NT2/D1 (cell line): ENCODE measurements around the gene C10orf95.

Source experiments
- DNase-seq: peaks from one replicate; pipeline ENCODE4 v3.0.0-alpha.2; 2011; ENCODE audit warnings: low read depth, low spot score
- H3K27me3 ChIP-seq: 2 replicates; pipeline ENCODE4 v1.6.0; 2011; ENCODE audit warnings: mild to moderate bottlenecking; ENCODE audit not compliant: insufficient read length, insufficient read depth
- H3K36me3 ChIP-seq: 2 replicates; pipeline ENCODE4 v1.6.1; 2011; ENCODE audit warnings: mild to moderate bottlenecking, low read length, mixed read lengths; ENCODE audit not compliant: insufficient read depth, insufficient read length
- H3K4me1 ChIP-seq: 2 replicates; pipeline ENCODE4 v1.5.1; 2011; ENCODE audit not compliant: insufficient read depth, insufficient read length
- H3K4me3 ChIP-seq: 2 replicates; pipeline ENCODE4 v1.5.1; 2011; ENCODE audit warnings: low read depth; ENCODE audit not compliant: insufficient read length
- H3K9ac ChIP-seq: 2 replicates; pipeline ENCODE4 v1.6.0; 2011; ENCODE audit warnings: low read depth; ENCODE audit not compliant: insufficient read length
- H3K9me3 ChIP-seq: 2 replicates; pipeline ENCODE4 v1.5.1; 2011; ENCODE audit warnings: mild to moderate bottlenecking, low read length; ENCODE audit not compliant: insufficient read depth
- SUZ12 ChIP-seq: IDR thresholded peaks from 2 replicates; pipeline ENCODE4 v1.6.1; 2011; ENCODE audit not compliant: insufficient read length, insufficient read depth; ENCODE audit errors: extremely low read depth
- YY1 ChIP-seq: IDR thresholded peaks from 2 replicates; pipeline ENCODE4 v1.6.1; 2011; ENCODE audit not compliant: insufficient read length, insufficient read depth
- ZNF274 ChIP-seq: IDR thresholded peaks from 2 replicates; pipeline ENCODE4 v1.6.1; 2011; ENCODE audit warnings: mild to moderate bottlenecking, low read depth, low read length

C10orf95 gene

GRCh38 chr10:102406815-102407214 is 44.5 kb downstream of the C10orf95 start:
- no peak overlapping the region for H3K4me3 ChIP-seq
- peaks cover 18% of the 10 kb centered on the region for H3K4me1 ChIP-seq
- H3K9ac ChIP-seq: no peak overlapping the region
- H3K9me3 ChIP-seq: no peaks in the 10 kb centered on the region
- H3K27me3 ChIP-seq: peaks cover 45% of the 10 kb centered on the region
- H3K36me3 ChIP-seq: peaks cover 25% of the 10 kb centered on the region
- TF ChIP-seq SUZ12 (no peak), ZNF274 (no peak), YY1 (no peak)
- no peak for DNase-seq

GRCh38 chr10:102405632-102406031 is 45.7 kb downstream of the C10orf95 start:
- no peak for DNase-seq
- no peaks in the 10 kb centered on the region for H3K9me3 ChIP-seq
- no peak overlapping the region for H3K4me3 ChIP-seq
- no peak overlapping the region for H3K9ac ChIP-seq
- peaks cover 22% of the 10 kb centered on the region for H3K4me1 ChIP-seq
- TF ChIP-seq YY1 (no peak), SUZ12 (no peak), ZNF274 (no peak)
- peaks cover 33% of the 10 kb centered on the region for H3K27me3 ChIP-seq
- peaks cover 37% of the 10 kb centered on the region for H3K36me3 ChIP-seq

GRCh38 chr10:102405108-102405571 is 46.2 kb downstream of the C10orf95 start:
- Histone ChIP-seq H3K9me3 (no peaks in the 10 kb centered on the region), H3K4me1 (peaks cover 25% of the 10 kb centered on the region), H3K36me3 (peaks cover 41% of the 10 kb centered on the region), H3K4me3 (no peak overlapping the region), H3K27me3 (peaks cover 28% of the 10 kb centered on the region), H3K9ac (no peak overlapping the region)
- DNase-seq: no peak
- TF ChIP-seq ZNF274 (no peak), SUZ12 (no peak), YY1 (no peak)

GRCh38 chr10:102404361-102405107 is 46.8 kb downstream of the C10orf95 start:
- no peak for DNase-seq
- Histone ChIP-seq H3K4me3 (no peak overlapping the region), H3K9me3 (no peaks in the 10 kb centered on the region), H3K4me1 (peaks cover 27% of the 10 kb centered on the region), H3K9ac (no peak overlapping the region), H3K36me3 (peaks cover 47% of the 10 kb centered on the region), H3K27me3 (peaks cover 22% of the 10 kb centered on the region)
- no peak for TF ChIP-seq ZNF274
- TF ChIP-seq YY1: no peak
- TF ChIP-seq SUZ12: no peak

- DNase-seq: no peak
- Histone ChIP-seq H3K27me3 (peaks cover 10% of the 10 kb centered on the region), H3K4me1 (peaks cover 21% of the 10 kb centered on the region), H3K9ac (peak overlapping the region; percentile 8), H3K4me3 (no peak overlapping the region), H3K36me3 (peaks cover 54% of the 10 kb centered on the region), H3K9me3 (no peaks in the 10 kb centered on the region)
- TF ChIP-seq SUZ12 (no peak), ZNF274 (no peak), YY1 (no peak)
Measured at GRCh38 chr10:102403115-102403514, 48.2 kb downstream of the C10orf95 start.

GRCh38 chr10:102402512-102402896 is 48.8 kb downstream of the C10orf95 start:
- peaks cover 4% of the 10 kb centered on the region for H3K27me3 ChIP-seq
- no peak for DNase-seq
- peak overlapping the region; percentile 44 for H3K9ac ChIP-seq
- H3K4me1 ChIP-seq: peaks cover 21% of the 10 kb centered on the region
- H3K9me3 ChIP-seq: no peaks in the 10 kb centered on the region
- TF ChIP-seq YY1 (no peak), SUZ12 (no peak), ZNF274 (no peak)
- H3K36me3 ChIP-seq: peaks cover 60% of the 10 kb centered on the region
- no peak overlapping the region for H3K4me3 ChIP-seq

GRCh38 chr10:102401735-102402511 is 49.4 kb downstream of the C10orf95 start:
- H3K9ac ChIP-seq: peak overlapping the region; percentile 44
- no peak overlapping the region for H3K4me3 ChIP-seq
- peaks cover 23% of the 10 kb centered on the region for H3K4me1 ChIP-seq
- peaks cover 65% of the 10 kb centered on the region for H3K36me3 ChIP-seq
- TF ChIP-seq ZNF274 (no peak), YY1 (no peak), SUZ12 (no peak)
- H3K9me3 ChIP-seq: no peaks in the 10 kb centered on the region
- H3K27me3 ChIP-seq: no peaks in the 10 kb centered on the region
- no peak for DNase-seq
